Hindlimb muscle (tissue), 1 donor: ENCODE measurements around the gene PKIG. TPM values are rescaled to one million over a fixed set of nuclear protein-coding genes. Genes with fewer than 3 reads are reported as not detected.
A peak's percentile ranks its signal among the peaks of the same experiment; 100 is the strongest.

Experiments
- DNase-seq: peaks from one replicate; pipeline ENCODE4 v3.0.0-alpha.2; 2013
- polyA plus RNA-seq: library from polyadenylated mRNA; unstranded; fragments of 120-200 nt; gene quantifications from one replicate; pipeline ENCODE4 v1.2.1, GENCODE V29; 2013; ENCODE audit not compliant: insufficient read length

The PKIG gene
- polyA plus RNA-seq, 1 donor = 57.2 TPM

DNA sequence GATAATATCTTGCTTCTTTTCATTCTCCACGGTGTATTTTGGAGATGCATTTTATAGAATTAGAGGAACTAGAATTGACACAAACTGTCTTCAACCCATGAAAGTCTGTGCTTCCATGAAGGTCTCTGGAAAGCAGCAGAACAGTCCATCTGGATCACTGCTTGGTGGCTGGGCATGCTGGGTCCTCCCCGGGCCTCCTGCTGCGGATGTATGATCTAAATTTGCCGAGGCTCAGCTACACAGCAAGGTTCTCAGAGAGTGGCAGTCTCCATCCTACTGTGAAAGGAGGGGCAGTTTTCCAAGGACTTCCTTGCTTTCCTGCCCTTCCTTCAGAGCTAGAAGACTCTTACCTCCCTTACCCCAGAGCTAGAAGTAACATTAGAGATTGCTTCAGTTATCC, 15.1 kb downstream of the PKIG start:
- DNase-seq = no peak

DNA sequence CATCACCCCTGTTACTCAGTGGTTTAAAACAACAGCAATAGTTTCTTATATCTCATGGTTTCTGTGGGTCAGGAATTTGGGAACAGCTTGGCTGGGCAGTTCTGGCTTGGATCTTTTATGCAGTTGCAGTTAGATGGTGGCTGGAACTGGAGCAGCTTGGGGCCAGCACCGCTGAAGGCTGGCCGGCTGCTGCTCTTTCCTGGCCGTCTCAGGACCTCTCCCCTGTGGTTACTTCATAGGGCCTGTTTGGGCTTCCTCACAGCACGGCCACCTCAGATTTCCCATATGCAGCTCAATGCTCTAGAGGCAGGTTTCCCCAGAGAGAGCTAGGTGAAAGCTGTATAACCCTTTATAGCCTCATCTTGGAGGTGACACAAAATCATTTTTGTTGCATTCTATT, 15.6 kb downstream of the PKIG start:
- no peak for DNase-seq

DNA sequence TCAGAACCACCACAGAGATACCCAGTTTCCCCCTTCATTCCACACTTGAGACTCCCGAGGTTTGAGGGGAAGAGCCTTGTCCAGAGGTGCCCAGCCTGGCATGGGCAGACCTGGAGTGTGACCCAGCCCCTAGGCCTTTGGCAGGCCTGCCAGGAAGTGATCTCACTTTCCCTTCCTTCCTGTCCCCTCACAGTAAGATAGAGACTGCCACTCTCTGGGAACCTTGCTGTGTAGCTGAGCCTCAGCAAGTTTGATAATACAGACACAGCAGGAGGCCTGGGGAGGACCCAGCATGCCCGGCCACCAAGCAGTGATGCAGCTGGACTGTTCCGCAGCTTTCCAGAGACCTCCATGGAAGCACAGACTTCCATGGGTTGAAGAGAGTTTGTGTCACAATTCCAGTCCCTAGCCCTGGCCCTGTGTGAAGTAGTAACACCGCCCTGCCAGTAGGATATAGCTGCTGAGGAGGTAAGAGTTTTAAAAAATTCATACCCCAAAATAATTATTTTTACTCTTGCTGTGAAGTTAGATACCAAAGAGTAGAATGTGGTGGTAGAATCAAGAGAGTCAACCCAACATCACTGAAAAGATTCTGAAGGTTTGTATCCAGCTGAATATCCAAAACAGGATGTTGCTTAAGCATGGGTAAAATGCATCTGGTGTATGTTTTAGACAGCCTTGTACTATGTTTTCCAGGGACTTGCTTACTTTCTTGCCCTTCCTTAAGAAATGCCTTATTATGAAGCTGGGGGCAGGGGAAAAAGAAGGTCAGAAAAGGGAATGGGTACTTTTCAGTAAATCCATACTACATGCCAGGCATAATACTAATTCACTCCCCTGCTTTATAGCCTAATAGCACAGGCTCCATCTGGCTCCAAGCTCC, 16.3 kb downstream of the PKIG start:
- DNase-seq = no peak

DNA sequence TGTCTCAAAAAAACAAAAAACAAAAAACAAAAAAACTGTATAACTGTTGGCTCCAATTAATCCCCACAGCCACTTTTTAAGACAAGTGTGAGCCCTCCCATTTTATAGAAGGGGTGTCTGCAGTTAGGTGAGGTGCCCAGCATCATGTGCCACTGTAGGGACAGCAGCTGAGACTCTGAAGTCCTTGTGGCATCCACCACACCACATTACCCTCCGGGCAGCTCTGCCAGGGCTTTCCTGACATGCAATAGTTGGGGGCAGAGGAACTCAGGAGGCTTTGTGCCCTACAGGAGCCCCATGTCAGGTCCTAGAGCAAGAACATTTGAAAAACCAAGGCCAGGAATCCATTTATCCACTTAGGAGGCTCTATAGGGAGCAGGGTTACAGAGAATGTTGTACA, 17.3 kb downstream of the PKIG start:
- DNase-seq = no peak

DNA sequence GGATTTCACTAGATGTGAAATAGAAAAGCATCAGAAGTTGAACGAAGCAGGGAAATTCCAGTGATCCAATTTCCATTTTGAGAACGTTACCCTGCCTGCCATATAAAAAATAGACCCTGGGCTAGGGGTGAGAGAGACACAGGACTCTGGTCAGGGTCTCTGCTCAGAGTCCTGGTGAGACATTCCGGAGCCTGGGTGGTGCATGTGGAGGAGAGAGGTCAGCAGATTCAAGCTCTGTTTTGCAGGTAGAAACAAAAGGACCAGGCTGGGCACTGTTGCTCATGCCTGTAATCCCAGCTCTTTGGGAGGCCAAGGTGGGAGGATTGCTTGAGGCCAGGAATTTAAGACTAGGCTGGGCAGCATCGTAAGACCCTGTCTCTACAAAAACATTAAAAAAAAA, 17.9 kb downstream of the PKIG start:
- no peak for DNase-seq

DNA sequence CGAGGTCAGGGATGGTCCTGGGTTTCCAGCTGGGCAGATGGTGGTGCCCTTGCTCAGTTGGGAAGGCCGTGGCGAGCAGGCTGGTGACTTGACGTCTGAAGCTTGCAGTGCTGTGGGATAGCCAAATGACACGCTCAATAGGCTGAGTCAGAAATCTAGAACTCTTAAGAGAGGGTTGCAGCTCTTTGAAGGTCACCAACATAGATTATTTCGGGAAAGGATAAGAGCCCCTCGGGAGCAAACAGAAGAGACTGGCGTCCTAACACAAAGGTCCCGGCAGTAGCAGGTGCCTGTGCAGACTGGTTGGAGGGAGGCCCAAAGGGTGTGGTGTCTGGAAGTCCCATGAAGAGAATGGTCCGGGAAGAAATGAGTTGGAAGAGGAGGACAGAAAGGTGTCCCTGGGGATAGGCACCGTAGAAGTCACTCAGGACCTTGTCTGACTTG, 18.4 kb downstream of the PKIG start:
- no peak for DNase-seq

GRCh38 chr20:44601236-44601671, 18.9 kb downstream of the PKIG start:
- DNase-seq = peak; percentile 54

GRCh38 chr20:44601801-44602204, 19.4 kb downstream of the PKIG start:
- peak; percentile 90 for DNase-seq

- no peak for DNase-seq
These were observed 20.9 kb downstream of the PKIG start for GRCh38 chr20:44603327-44603726.

GRCh38 chr20:44606725-44607441, 24.5 kb downstream of the PKIG start:
- no peak for DNase-seq

DNA sequence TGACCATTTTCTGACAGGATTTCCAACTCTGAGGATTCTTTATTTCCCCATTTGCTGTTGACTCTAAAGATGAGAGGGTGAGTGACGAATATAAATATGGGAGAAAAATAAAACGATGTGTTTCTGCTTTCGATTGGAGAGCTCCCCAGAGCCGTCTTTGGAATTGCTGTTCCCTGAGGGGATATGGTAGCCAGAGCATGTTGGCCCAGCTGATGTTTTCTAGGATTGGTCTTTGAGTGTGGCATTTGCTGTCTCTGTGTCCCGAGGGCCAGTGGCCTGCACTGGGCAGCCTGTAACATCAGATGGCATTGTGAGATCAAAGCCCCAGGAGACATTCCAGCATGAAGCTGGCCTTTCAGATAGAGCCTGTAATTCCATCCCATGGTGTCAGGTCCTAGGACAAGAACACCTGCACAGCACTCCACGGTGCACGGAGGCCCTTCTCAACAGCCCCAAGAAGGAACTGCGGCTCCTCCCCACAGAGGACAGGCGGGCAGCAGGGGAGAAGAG, 26.7 kb downstream of the PKIG start:
- DNase-seq = no peak

DNA sequence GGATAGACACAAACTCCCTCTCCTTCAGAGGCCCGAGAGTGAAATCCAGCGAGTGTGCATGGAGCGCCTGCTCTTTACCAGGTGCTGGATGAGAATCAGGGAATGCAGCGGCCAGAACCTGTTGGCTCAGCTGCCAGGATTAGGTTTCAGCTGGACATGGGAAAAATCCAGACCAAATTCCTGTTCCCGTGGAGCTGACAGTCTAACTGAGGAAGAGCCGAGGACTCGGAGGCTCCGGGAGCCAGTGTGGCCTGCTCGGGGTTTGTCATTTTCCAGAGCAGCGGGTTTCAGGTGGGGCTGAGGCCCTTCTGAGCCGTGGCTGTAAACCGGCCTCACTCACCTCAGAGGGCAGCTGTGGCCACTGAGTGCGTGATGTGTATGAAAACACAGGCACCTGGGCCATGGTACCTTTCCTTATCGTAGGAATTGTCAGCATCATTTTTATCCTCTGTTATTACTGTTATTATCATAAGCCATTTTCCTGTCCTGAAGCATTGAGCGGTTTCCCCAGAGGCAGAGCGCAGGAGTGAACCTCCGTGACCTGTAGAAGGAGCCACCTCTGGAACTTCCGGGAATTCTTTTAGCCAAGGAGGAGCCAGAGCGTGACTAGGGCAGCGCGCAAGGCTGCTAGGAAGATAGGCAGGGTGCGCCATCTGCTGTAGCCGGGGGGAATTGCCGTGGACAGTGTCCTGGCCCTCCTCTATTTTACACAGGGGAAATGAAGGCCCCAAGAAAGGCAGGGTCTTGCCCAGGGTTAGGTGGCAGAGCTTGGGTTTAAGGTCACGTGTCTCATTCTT, 27.3 kb downstream of the PKIG start:
- DNase-seq = peak; percentile 87

- DNase-seq = no peak
These were observed 28.1 kb downstream of the PKIG start for GRCh38 chr20:44610313-44610962.

- no peak for DNase-seq
These were observed 31.2 kb downstream of the PKIG start for GRCh38 chr20:44613575-44613974.

DNA sequence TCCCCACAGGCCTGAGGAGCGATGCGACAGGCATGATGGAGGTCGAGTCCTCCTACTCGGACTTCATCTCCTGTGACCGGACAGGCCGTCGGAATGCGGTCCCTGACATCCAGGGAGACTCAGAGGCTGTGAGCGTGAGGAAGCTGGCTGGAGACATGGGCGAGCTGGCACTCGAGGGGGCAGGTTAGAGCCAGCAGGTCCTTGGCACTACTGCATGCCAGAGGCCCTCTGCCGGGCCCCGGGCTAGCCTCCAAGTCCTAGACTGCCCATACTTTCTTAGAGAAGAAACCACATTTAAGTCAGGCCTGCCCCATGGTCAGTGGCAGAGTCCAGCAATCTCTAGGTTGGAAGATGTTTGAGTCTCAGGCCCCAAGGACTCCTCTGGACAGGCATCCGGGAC, 32.1 kb downstream of the PKIG start:
- no peak for DNase-seq

GRCh38 chr20:44615169-44615791, 32.9 kb downstream of the PKIG start:
- DNase-seq = no peak

DNA sequence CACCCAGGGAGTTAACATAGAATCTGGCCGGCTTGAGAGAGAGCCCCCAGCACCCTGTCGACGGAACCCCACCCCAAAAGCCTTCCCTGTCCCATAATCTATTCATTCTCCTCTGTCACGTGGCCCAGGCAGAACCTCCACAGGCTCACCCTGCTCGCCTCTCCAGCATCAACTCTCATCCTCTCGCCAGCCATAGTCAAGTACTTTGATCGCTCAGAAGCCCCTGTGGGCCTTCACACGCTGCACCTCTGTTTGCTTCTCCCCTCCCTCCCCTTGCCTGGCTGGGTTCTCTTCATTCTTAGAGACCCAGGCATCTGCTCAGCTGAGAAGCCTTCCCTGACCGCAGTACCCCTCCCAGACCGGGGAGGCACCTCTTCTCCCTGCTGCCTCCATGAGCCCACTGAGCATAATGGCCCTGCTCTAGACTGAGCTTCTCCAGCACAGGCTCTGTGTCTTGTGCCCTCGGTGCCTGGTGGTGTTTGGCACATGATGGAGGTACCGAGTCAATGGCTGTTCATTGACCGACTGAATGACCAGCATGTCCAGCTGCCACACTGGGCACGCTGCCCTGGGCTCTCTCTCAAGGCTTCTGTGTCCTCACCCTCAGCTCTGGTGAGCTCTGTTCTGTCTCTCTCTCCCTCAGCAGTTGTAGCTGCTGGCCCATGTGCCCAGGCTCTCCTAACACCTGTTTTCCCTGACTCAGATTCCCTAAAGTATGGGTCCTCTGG, 33.7 kb downstream of the PKIG start:
- no peak for DNase-seq

- no peak for DNase-seq
These were observed 34.2 kb downstream of the PKIG start for GRCh38 chr20:44616604-44616964.

DNA sequence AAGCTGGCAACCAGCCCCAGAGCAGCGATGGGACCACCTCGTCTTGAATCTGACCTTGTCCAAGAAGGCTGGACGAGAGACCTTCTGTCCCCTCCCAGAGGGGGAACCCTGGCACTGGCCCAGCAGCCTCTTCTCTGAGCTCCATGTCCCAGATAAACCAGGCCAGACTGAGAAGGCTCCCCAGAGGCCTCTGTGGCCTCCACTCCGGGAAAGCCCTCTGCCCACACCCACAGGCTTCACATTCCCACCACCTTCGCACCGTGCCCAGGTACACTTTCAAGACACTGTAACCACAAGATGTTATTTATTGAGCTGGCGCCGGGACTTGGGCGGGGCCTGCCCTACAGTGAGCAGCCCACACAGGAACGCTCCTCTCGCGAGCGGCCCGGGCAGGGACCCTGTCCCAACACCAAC, 35.9 kb downstream of the PKIG start:
- no peak for DNase-seq

GRCh38 chr20:44619294-44619693, 36.9 kb downstream of the PKIG start:
- DNase-seq = no peak

DNA sequence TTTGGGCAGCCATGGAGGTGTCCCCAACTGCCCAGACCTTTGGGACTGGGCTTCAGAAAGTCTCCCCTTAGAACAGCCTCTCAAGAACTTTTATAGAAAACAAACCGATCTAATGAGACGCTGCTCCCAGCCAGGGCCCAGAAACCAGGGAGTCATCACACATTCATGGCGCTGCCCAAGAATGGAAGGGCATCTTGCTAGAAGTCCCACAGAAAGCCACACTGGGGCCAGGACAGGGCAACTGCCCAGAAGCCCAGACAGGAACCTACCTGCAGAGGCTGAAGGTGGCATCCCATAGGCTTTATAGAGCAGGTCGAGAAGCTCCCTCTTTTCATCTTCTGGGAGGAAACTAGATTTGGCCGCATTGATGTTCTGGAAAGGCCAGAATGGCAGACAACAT, 37.7 kb downstream of the PKIG start:
- DNase-seq = no peak
